ENCODE data around the gene PNISR.

Gene PNISR

GRCh38 chr6:99366852-99367251 is 58.3 kb downstream of the PNISR start:
- H3K36me3 ChIP-seq (ENCODE audit: control insufficient read depth, low read length), result no peaks in the 10 kb centered on the region
- no peaks in the 10 kb centered on the region for H3F3A ChIP-seq (ENCODE audit: control insufficient read depth, insufficient read depth)

DNA sequence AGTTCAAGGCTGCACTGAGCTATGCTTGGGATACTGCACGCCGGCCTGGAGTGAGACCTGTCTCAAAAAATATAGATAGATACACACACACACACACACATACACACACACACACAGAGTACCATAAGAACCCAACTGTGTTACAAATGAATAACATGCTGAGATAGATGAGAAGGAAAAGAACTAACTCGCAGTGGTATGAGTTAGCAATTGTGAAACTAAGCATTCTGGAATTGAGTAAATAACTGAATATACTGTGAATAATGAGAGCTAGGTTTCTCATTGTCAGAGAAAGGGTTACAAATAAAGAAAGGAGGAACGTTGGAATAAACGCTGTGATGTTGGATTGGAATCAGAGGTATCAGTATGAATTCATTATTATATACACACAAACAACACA is 61.1 kb downstream of the PNISR start:
- Histone ChIP-seq H3K27ac (ENCODE audit: low read depth, low read length) (no peak overlapping the region), H3K4me2 (ENCODE audit: low read length) (no peak overlapping the region), H3K27me3 (ENCODE audit: control insufficient read depth, low read length) (peaks cover 9% of the 10 kb centered on the region; the same call in 1 of the 2 replicates), H3K79me2 (ENCODE audit: control insufficient read depth, low read length) (no peaks in the 10 kb centered on the region), H3K9me2 (replicated peaks; ENCODE audit: control insufficient read depth, low read length) (no peaks in the 10 kb centered on the region), H4K20me1 (ENCODE audit: control insufficient read depth, insufficient read depth, low read depth, low read length) (no peaks in the 10 kb centered on the region), H3K4me3 (ENCODE audit: low read length) (no peak overlapping the region), H3F3A (ENCODE audit: control insufficient read depth, insufficient read depth) (no peaks in the 10 kb centered on the region), H3K9me3 (ENCODE audit: control insufficient read depth, insufficient read depth, low read length) (no peaks in the 10 kb centered on the region), H3K4me1 (ENCODE audit: control insufficient read depth, low read length) (no peaks in the 10 kb centered on the region), H3K36me3 (ENCODE audit: control insufficient read depth, low read length) (no peaks in the 10 kb centered on the region)
- TF ChIP-seq, protein P1, sequence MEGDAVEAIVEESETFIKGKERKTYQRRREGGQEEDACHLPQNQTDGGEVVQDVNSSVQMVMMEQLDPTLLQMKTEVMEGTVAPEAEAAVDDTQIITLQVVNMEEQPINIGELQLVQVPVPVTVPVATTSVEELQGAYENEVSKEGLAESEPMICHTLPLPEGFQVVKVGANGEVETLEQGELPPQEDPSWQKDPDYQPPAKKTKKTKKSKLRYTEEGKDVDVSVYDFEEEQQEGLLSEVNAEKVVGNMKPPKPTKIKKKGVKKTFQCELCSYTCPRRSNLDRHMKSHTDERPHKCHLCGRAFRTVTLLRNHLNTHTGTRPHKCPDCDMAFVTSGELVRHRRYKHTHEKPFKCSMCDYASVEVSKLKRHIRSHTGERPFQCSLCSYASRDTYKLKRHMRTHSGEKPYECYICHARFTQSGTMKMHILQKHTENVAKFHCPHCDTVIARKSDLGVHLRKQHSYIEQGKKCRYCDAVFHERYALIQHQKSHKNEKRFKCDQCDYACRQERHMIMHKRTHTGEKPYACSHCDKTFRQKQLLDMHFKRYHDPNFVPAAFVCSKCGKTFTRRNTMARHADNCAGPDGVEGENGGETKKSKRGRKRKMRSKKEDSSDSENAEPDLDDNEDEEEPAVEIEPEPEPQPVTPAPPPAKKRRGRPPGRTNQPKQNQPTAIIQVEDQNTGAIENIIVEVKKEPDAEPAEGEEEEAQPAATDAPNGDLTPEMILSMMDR (IDR thresholded peaks at IDR 0.05; ENCODE audit: low read depth, low read length, poor library complexity, severe bottlenecking), result no peak
- no peak for TF ChIP-seq EZH2phosphoT487 (IDR thresholded peaks at IDR 0.05; ENCODE audit: borderline replicate concordance, low read length)

More at GRCh38 chr6:99366852-99367251, 58.3 kb downstream of the PNISR start:
- Histone ChIP-seq H3K9me2 (replicated peaks; ENCODE audit: control insufficient read depth, low read length) (no peaks in the 10 kb centered on the region), H3K4me2 (ENCODE audit: low read length) (no peak overlapping the region), H4K20me1 (ENCODE audit: control insufficient read depth, insufficient read depth, low read depth, low read length) (no peaks in the 10 kb centered on the region), H3K9me3 (ENCODE audit: control insufficient read depth, insufficient read depth, low read length) (no peaks in the 10 kb centered on the region), H3K79me2 (ENCODE audit: control insufficient read depth, low read length) (no peaks in the 10 kb centered on the region), H3K27ac (ENCODE audit: low read depth, low read length) (no peak overlapping the region), H3K4me3 (ENCODE audit: low read length) (no peak overlapping the region), H3K27me3 (ENCODE audit: control insufficient read depth, low read length) (0 out of 2 replicates have a peak, but pooled peaks cover 7% of the 10 kb centered on the region), H3K4me1 (ENCODE audit: control insufficient read depth, low read length) (no peaks in the 10 kb centered on the region)
- no peak for TF ChIP-seq EZH2phosphoT487 (IDR thresholded peaks at IDR 0.05; ENCODE audit: borderline replicate concordance, low read length)
- TF ChIP-seq, protein P1 (IDR thresholded peaks at IDR 0.05; ENCODE audit: low read depth, low read length, poor library complexity, severe bottlenecking), result no peak

GRCh38 chr6:99362678-99363268 is 62.3 kb downstream of the PNISR start:
- Histone ChIP-seq H3K4me1 (ENCODE audit: control insufficient read depth, low read length) (no peaks in the 10 kb centered on the region), H3K27me3 (ENCODE audit: control insufficient read depth, low read length) (peaks cover 9% of the 10 kb centered on the region; the same call in 1 of the 2 replicates), H3K4me3 (ENCODE audit: low read length) (no peak overlapping the region), H3K36me3 (ENCODE audit: control insufficient read depth, low read length) (no peaks in the 10 kb centered on the region), H3F3A (ENCODE audit: control insufficient read depth, insufficient read depth) (no peaks in the 10 kb centered on the region), H3K9me2 (replicated peaks; ENCODE audit: control insufficient read depth, low read length) (no peaks in the 10 kb centered on the region), H3K4me2 (ENCODE audit: low read length) (no peak overlapping the region), H3K27ac (ENCODE audit: low read depth, low read length) (no peak overlapping the region), H3K9me3 (ENCODE audit: control insufficient read depth, insufficient read depth, low read length) (no peaks in the 10 kb centered on the region), H4K20me1 (ENCODE audit: control insufficient read depth, insufficient read depth, low read depth, low read length) (no peaks in the 10 kb centered on the region), H3K79me2 (ENCODE audit: control insufficient read depth, low read length) (no peaks in the 10 kb centered on the region)
- no peak for TF ChIP-seq EZH2phosphoT487 (IDR thresholded peaks at IDR 0.05; ENCODE audit: borderline replicate concordance, low read length)
- TF ChIP-seq, protein P1 (IDR thresholded peaks at IDR 0.05; ENCODE audit: low read depth, low read length, poor library complexity, severe bottlenecking), result no peak
